K562 (cell line): ENCODE data around the gene LLGL2. TPM values are rescaled to one million over a fixed set of nuclear protein-coding genes. Genes with fewer than 3 reads are reported as not detected.

Experiments used
- ARID3B ChIP-seq: fragments of 250-450 bp; sonication (Bioruptor Pico); IDR thresholded peaks from 2 replicates; pipeline ENCODE4 v1.4.0; 2020; ENCODE audit warnings: borderline replicate concordance
- ARNT ChIP-seq, 2 experiments: fragments of 450-650 bp; IDR thresholded peaks; 2 replicates each; pipeline ENCODE4 v1.6.1; 2016; ENCODE audit warnings: mild to moderate bottlenecking in 1 of 2
- ASH1L ChIP-seq: fragments of 450-650 bp; IDR thresholded peaks from 2 replicates; pipeline ENCODE4 v1.6.1; 2018; ENCODE audit warnings: borderline replicate concordance, mild to moderate bottlenecking, low read depth; ENCODE audit not compliant: partially characterized antibody
- BCOR ChIP-seq: fragments of 450-650 bp; IDR thresholded peaks from 2 replicates; pipeline ENCODE4 v1.6.1; 2016
- CBFB ChIP-seq: sonication (generic); formaldehyde crosslinking; IDR thresholded peaks from 2 replicates; pipeline ENCODE4 v1.4.0; 2020; ENCODE audit warnings: mild to moderate bottlenecking, missing genetic modification reagents
- COPS2 ChIP-seq: fragments of 450-650 bp; conservative IDR thresholded peaks from 2 replicates; pipeline ENCODE4 v1.6.1; 2016; ENCODE audit warnings: mild to moderate bottlenecking, moderate library complexity
- EP300 ChIP-seq: IDR thresholded peaks from 2 replicates; pipeline ENCODE4 v1.6.1; 2012; ENCODE audit warnings: low read length, improper control_type of control experiment
- ESRRA ChIP-seq: fragments of 450-650 bp; IDR thresholded peaks from 2 replicates; pipeline ENCODE4 v1.6.1; 2014; ENCODE audit warnings: low read depth, mild to moderate bottlenecking, moderate library complexity, borderline replicate concordance
- HCFC1 ChIP-seq: IDR thresholded peaks from 2 replicates; pipeline ENCODE4 v1.6.1; 2012; ENCODE audit warnings: low read depth, low read length, improper control_type of control experiment
- HDGF ChIP-seq: fragments of 450-650 bp; IDR thresholded peaks from 2 replicates; pipeline ENCODE4 v1.6.1; 2016
- HNRNPL ChIP-seq: fragments of 200-400 bp; formaldehyde crosslinking; IDR thresholded peaks from 2 replicates; pipeline ENCODE4 v1.6.1; 2017; ENCODE audit warnings: low read depth, mild to moderate bottlenecking, low read length
- MBD2 ChIP-seq: sonication (generic); IDR thresholded peaks from 2 replicates; pipeline ENCODE4 v1.6.1; 2016; ENCODE audit warnings: low read depth, borderline replicate concordance
- MEF2D ChIP-seq: conservative IDR thresholded peaks from 2 replicates; pipeline ENCODE4 v1.6.1; 2016; ENCODE audit warnings: low read depth, missing genetic modification characterization, missing compliant biosample characterization
- NFYB ChIP-seq: IDR thresholded peaks from 2 replicates; pipeline ENCODE4 v1.6.1; 2011; ENCODE audit warnings: mild to moderate bottlenecking, moderate library complexity; ENCODE audit not compliant: insufficient read length; ENCODE audit errors: extremely low read depth
- NKRF ChIP-seq: fragments of 450-650 bp; IDR thresholded peaks from 2 replicates; pipeline ENCODE4 v1.6.1; 2016; ENCODE audit warnings: borderline replicate concordance
- PCBP1 ChIP-seq: fragments of 200-400 bp; formaldehyde crosslinking; IDR thresholded peaks from 2 replicates; pipeline ENCODE4 v1.6.1; 2018; ENCODE audit warnings: mild to moderate bottlenecking, low read depth, low read length; ENCODE audit not compliant: poor library complexity, severe bottlenecking
- RB1 ChIP-seq: fragments of 450-650 bp; IDR thresholded peaks from 2 replicates; pipeline ENCODE4 v1.6.1; 2017; ENCODE audit warnings: low read depth, mild to moderate bottlenecking
- RCOR1 ChIP-seq, 2 experiments: IDR thresholded peaks; 2 replicates each; pipeline ENCODE4 v1.6.1; 2012; ENCODE audit warnings: low read depth in 2 of 2, low read length in 2 of 2, borderline replicate concordance in 1 of 2, improper control_type of control experiment in 1 of 2
- RFX1 ChIP-seq: fragments of 450-650 bp; IDR thresholded peaks from 2 replicates; pipeline ENCODE4 v1.6.1; 2016; ENCODE audit warnings: mild to moderate bottlenecking, moderate library complexity
- RNF2 ChIP-seq: sonication (generic); IDR thresholded peaks from 2 replicates; pipeline ENCODE4 v1.6.1; 2016
- SMARCA4 ChIP-seq: fragments of 450-650 bp; IDR thresholded peaks from 2 replicates; pipeline ENCODE4 v1.6.1; 2016
- SOX6 ChIP-seq: fragments of 450-650 bp; IDR thresholded peaks from 2 replicates; pipeline ENCODE4 v1.6.1; 2014; ENCODE audit warnings: mild to moderate bottlenecking
- TARDBP ChIP-seq: fragments of 450-650 bp; IDR thresholded peaks from 2 replicates; pipeline ENCODE4 v1.6.1; 2016
- ZFX ChIP-seq: sonication (generic); formaldehyde crosslinking; IDR thresholded peaks from 2 replicates; pipeline ENCODE4 v1.8.0; 2022; ENCODE audit warnings: mild to moderate bottlenecking, missing genetic modification reagents, moderate library complexity
- ZNF23 ChIP-seq: fragments of 250-450 bp; sonication (Bioruptor Pico); IDR thresholded peaks from 2 replicates; pipeline ENCODE4 v1.4.0; 2020; ENCODE audit warnings: mild to moderate bottlenecking
- ZNF274 ChIP-seq: IDR thresholded peaks from 2 replicates; pipeline ENCODE4 v1.6.1; 2011; ENCODE audit warnings: low read depth, mild to moderate bottlenecking, low read length, moderate library complexity, borderline replicate concordance
- ZNF347 ChIP-seq: fragments of 450-650 bp; formaldehyde crosslinking; IDR thresholded peaks from 2 replicates; pipeline ENCODE4 v1.4.0; 2020; ENCODE audit warnings: low read depth, mild to moderate bottlenecking, moderate library complexity
- ZNF354B ChIP-seq: fragments of 250-450 bp; sonication (Bioruptor Pico); IDR thresholded peaks from 2 replicates; pipeline ENCODE4 v1.4.0; 2020
- ZNF707 ChIP-seq: fragments of 250-450 bp; sonication (Bioruptor Pico); conservative IDR thresholded peaks from 2 replicates; pipeline ENCODE4 v1.8.0; 2022; ENCODE audit warnings: inconsistent platforms, mild to moderate bottlenecking, moderate library complexity
- polyA plus RNA-seq, 8 experiments: library from polyadenylated mRNA; depleted of rRNA in 4 of 8; stranded (reverse) in 5 of 8; unstranded in 3 of 8; fragments of >200 nt; fragmentation: Nextera tagmentation in 2 of 8; fragmentation: Illumina TruSeq in 1 of 8; extraction: Ambion mirVana in 2 of 8; extraction: Trizol in 1 of 8; gene quantifications; 2 replicates each; pipeline versions ENCODE4 v1.2.1 to v1.2.3, GENCODE V29; 2011 to 2014; ENCODE audit warnings: inconsistent platforms in 1 of 8, missing spikeins in 1 of 8
- total RNA-seq, 7 experiments: library from RNA; depleted of rRNA in 6 of 7; stranded (reverse); fragments of >200 nt in 6 of 7; fragmentation: Illumina TruSeq in 2 of 7; extraction: Trizol in 2 of 7; gene quantifications; 2 replicates each; pipeline versions ENCODE4 v1.2.1 to v1.2.3, GENCODE V29; 2011 to 2021; ENCODE audit warnings: low replicate concordance in 1 of 7

The LLGL2 gene
- total and polyA plus RNA-seq, 9 of the 15 experiments (the other 6 are each of a cell fraction or from before 2014, with no cell fraction given): 0.32 to 24.4 (median 10.2) TPM

- TF ChIP-seq TARDBP (peak; percentile 74), COPS2 (no peak), RNF2 (no peak), HNRNPL (no peak), ZNF707 (no peak), NKRF (peak; percentile 40; the same call in 1 of the 2 replicates), PCBP1 (no peak), SOX6 (peak; percentile 44; the same call in 1 of the 2 replicates), ARNT (IDR thresholded peaks at IDR 0.05) (0 out of 4 replicates have a peak, but pooled peaks of 1 of the 2 experiments have one; percentile 20), SMARCA4 (peak; percentile 28; the same call in 1 of the 2 replicates), HDGF (no peak), ZNF354B (CRISPR knock-in tag) (no peak), RB1 (peak; percentile 50; the same call in 1 of the 2 replicates), RFX1 (peak; percentile 85), BCOR (peak; percentile 77), HCFC1 (peak; percentile 28; the same call in 1 of the 2 replicates), MEF2D (no peak), ASH1L (no peak), ZFX (CRISPR knock-in tag) (peak; percentile 31; the same call in 1 of the 2 replicates), ZNF274 (no peak), EP300 (no peak), ZNF23 (no peak), ZNF347 (CRISPR knock-in tag) (no peak), ESRRA (peak; percentile 66), RCOR1 (IDR thresholded peaks at IDR 0.05; ENCODE audit: borderline replicate concordance in 1 of 2, low read depth in 2 of 2, low read length in 2 of 2) (peak in 1 of 2 experiments; percentile 48; a peak in 1 of 4 replicates), ARID3B (CRISPR knock-in tag) (no peak), MBD2 (no peak), NFYB (no peak), CBFB (CRISPR knock-in tag) (no peak; the same call in 1 of the 2 replicates)
These were observed 75.8 kb downstream of the LLGL2 start (continued) for GRCh38 chr17:75601057-75601987.
